ENCODE results near the gene LSM3.

Gene LSM3

DNA sequence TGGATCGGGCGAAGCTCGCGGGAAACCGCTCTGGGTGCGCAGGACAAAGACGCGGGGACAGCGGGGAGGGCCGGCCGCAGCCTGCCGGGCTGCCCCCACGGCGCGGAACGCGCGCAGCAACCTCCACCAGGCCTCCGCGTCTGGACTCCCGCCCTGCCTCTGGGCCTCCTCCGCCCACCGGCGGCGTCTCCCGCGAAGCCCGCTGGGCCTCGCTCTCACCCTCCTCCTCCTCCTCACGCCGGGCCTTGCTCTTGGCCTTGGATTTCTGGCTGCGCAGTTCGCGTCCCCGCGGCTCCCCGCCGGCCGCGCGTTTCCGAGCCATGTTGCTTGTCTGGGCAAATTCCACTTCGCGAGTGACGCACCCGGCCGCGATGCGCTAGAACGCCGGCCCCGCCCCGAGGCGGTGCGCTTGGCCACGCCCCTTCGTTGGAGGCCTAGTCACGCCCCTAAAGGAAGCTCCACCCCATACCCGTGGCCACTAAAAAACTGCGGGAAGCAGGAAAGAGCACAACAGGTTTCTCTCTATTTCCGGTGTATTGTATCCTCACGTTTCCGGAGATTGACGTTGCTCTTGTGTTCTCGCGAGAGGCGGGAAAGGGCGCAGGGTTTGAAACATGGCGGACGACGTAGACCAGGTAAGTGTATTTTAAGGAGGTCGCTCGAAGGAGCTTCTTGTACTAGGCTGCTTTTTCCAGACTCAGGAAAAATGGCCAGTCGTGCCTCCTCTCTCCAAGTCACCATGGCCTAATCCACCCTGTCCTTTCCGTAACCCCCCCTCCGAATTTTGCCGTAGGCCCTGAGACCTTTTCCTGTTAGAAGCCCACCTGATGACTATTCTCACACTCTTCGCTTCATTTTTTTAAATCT lies at the start of gene LSM3, which contains the start of gene XPC:
Gene LSM3, plus strand, starts transcription at position 571 of the 867 bp plus-strand sequence. Its CDS starts 44 bp downstream, at position 615.
Gene XPC, minus strand, starts transcription at position 355 of the 867 bp plus-strand sequence. Its CDS starts 33 bp downstream, at position 322.
- DNase-seq (ENCODE audit: low read depth, low spot score), result peak; percentile 99

DNA sequence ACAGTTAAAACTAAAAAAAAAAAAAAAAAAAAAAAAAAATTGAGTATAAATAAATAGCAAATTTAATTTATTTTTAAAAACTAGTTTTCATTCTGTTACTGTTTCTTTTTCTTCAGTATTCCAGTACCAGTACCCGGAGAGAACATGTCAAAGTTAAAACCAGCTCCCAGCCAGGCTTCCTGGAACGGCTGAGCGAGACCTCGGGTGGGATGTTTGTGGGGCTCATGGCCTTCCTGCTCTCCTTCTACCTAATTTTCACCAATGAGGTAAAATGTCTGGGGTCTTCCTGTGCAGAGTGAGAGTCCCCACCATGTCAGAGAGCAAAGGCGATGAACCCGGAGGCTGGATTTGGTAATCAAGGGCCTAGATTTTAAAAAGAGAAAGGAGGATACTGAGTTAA lies 49.3 kb upstream of the LSM3 start:
- no peak for DNase-seq (ENCODE audit: low read depth, low spot score)

DNA sequence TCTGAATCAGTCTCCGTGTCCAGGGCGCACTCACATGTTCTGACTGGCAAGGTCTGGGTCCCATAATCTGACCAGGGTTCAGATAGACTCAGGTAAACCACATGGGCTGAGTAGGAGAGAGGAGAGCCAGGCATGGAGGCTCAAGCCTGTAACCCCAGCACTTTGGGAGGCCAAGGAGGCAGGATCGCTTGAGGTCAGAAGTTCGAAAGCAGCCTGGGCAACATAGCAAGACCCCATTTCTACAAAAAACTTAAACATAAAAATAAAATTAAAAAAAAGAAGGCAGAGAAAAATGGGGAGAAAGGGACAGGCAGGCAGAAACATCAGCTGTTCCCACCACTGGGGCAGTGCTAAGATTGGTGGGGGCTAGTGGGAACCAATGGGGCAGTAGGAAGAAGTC lies 48.4 kb upstream of the LSM3 start:
- no peak for DNase-seq (ENCODE audit: low read depth, low spot score)

DNA sequence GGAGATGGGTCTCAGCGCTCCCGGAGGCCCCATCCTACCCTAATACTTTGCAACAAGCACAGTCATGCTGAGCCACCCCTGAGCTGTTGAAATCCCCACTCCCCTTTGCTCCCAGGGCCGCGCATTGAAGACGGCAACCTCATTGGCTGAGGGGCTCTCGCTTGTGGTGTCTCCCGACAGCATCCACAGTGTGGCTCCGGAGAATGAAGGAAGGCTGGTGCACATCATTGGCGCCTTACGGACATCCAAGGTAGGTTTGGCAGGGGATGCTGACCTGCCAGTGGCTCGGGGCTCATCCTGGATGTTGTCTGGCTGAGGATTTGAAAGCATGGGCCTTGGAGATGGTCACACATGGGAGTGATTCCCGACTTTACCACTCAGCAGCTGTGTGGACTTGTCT lies 47.9 kb upstream of the LSM3 start:
- DNase-seq (ENCODE audit: low read depth, low spot score), result no peak

DNA sequence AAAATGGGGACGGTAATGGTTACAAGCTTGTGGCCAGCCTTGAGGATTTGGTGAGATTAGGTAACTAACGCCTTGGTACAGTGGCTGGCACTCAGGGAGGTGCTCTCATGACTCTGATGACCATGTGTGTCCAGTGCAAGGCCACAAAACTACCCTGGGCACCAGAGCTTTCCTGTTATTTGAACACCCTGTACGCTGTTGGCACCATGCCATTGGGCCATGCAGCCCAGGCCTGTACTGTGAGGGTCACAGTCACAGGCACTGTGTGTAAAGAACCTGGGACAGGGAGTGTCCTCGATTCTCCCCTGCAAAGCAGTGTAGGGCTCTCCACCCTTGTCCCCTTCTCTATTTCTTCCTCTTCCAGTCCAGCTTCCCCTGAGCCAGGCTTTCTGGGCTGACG lies 47.5 kb upstream of the LSM3 start:
- no peak for DNase-seq (ENCODE audit: low read depth, low spot score)

DNA sequence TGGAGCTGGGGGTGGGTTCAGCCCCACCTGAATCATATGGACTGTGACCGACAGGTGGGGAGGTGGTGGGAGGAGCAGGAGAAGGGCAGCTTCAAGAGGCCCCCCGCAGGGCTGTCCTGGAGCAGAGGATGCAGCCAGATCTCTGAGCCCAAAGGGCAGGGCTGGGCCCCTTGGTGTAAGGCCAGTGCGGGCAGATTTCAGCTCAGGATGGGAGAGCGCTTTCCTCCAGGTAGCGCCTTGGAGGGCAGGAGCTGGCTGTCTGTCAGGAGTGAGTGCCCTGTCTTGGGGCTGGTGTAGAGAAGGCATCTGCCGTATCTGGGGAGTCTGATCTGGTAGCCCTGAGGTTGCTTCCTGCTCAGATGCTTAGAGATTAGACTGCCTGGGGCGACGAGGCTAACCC lies 46.5 kb upstream of the LSM3 start:
- no peak for DNase-seq (ENCODE audit: low read depth, low spot score)

DNA sequence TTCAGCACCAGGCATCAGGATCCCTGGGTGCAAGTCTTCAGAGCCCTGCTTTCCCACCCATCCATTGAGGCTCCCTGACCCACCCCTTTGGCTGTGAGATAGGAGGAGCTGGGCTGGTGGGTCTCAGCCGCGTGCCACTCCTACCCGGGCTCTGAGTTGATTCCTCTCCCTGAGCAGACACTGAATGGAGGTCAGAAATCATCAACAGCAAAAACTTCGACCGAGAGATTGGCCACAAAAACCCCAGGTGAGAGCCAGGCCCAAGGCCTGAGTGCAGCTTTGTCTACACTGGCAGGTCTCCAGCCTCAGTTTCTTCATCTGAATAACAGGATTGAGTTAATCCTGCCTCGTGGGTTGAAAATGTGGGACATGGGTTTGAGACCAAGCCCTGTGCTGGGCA lies 45.9 kb upstream of the LSM3 start:
- no peak for DNase-seq (ENCODE audit: low read depth, low spot score)

DNA sequence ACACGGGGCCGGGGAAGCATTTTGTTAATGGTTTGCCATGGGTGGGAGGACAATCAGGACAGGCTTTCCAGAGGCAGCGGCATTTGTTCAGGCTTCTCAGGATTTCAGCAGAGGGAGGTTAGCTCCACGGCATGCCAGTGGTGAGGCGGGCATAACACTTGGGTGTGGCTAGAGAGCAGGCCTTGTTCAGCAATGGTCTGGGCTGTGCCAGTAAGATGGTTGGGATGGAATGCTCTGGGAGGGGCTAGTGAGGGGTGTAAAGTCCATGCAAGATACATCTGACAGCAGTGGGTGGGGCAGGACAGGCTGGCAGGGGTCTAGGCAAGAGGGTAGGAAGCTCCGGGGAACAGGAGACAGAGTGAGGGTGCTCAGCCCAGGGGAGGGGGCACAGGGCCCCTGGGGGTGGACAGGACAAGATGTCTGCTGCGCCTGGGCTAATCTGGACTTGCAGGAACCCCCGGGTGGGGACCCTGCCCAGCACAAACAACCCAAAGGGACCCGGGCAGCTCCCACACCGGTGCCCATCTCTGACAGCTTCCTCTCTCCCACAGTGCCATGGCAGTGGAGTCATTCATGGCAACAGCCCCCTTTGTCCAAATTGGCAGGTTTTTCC lies 45.3 kb upstream of the LSM3 start:
- no peak for DNase-seq (ENCODE audit: low read depth, low spot score)

DNA sequence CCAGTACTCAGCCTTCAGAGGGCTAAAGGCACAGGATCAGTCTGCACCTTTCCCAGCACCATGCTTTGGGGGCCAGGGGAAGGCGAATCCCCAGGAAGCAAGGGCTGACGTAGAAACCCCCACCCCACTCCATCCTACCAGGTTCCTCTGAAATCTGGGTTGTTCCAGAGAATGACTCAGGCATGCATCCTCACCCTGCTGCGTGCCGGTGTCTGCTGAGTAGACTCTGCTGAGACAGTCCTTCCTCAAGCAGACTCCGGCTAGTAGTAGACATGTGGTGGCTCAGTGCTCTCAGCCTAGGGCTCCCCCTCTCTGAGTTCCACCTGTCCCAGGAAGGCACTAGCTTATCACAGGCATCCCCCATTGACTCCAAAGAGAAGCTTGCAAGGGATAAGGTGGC lies 44.7 kb upstream of the LSM3 start:
- no peak for DNase-seq (ENCODE audit: low read depth, low spot score)

DNA sequence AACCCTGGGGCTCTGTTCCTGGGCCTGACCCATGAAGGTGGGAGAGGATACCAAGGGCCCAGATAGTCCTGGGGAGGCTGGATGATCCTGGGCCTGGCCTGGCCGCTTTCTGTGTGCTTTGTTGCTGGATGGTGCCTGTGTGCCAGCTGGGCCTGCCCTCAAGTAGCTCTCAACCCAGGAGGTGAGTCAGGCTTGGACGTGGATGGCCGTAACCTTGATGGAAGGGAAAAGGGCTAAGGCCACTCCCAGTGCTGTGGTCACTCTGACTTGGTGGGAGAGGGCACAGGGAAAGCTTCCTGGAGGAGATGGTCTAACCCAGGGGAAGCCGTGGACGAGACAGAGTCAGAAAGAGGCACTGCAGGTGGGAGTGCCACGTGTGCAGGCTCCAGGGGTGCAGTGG lies 44.3 kb upstream of the LSM3 start:
- no peak for DNase-seq (ENCODE audit: low read depth, low spot score)

DNA sequence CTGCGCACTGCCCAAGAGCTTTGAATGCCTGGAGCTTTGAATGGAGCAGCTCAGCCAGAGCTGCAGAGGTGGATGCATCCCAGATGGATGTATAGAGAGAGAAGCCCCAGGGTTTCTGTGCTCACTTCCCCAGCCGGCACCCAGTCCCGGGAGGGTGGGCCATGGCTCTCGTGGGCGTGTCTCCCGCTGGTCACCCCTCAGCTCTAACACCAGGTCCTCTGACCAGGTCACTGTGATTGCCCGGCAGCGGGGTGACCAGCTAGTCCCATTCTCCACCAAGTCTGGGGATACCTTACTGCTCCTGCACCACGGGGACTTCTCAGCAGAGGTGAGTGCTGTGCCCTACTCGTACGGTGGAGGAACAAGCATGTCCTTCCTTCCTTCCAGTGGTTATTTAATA lies 43.0 kb upstream of the LSM3 start:
- DNase-seq (ENCODE audit: low read depth, low spot score), result no peak

DNA sequence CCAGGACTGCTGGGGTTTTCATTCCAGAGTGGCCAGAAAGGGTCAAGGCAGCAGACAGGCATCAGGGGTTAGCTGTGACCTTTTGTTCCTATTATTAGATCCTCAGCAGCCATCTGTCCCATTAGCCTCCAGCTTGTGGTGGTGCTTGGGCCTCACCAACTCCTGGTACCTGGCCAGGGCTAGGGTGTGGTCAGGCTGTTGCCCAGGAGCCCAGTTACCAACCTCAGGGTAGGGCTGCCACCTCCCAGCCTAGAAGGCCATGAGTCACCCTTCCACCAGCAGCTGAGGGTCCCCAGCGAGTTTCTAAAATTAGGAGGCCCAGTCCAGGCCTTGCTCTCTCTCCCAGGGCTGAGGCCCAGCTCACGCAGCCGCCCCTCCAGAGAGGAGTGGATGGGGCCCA lies 41.6 kb upstream of the LSM3 start:
- no peak for DNase-seq (ENCODE audit: low read depth, low spot score)

DNA sequence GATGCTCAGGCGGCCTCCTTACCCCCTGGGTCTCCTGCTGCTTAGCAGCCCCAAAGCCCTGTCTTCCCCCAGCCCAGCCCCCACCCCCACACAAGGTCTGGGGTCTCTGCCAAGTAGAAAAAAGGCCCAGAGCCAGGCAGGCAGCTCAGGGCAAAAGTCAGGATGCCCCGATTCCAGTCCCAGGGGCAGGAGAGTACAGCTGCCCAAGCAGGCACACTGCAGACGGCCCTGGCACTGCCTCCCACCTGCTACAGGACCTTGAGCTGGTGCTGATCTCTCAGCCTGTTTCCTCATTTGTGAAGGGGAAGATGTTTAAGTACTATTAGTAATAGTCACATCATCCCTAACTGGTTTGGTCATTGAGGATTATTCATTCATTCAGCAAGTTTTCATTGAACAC lies 41.2 kb upstream of the LSM3 start:
- DNase-seq (ENCODE audit: low read depth, low spot score), result no peak

DNA sequence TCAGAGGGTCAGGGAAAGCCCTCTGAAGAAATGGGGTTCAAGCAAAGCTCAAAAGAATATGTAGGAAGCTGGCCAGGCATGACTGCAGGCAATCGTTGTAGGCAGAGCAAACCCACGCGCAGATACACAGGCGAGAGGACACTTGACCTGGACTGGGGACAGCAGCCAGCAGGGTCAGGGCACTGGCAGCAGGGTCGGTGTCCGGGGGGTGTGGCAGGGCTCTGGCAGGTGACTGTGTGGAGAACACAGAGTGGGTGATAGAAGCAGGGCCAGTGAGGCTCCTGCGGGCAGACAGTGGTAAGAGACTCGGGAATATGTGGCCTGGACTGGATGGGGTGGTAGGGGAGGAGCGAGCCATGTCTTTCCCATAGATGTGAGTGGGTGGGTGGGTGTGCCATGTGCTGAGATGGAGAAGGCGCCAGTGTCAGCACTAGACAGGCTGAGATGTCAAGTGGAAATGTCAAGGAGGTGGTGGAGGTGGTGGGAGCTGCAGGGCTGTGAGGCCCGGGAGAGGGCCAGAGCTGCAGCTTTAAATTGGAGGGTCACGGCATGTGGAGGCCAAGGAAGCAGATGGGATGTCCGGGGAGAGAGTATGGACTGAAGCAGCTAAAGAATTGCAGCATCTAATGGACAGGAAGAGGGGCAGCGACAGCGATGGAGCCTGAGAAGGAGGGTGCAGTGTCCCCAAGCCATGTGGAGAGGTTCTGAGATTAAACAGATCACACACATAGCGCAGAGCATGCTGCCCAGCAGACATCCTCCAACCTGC lies 40.3 kb upstream of the LSM3 start:
- DNase-seq (ENCODE audit: low read depth, low spot score), result no peak

DNA sequence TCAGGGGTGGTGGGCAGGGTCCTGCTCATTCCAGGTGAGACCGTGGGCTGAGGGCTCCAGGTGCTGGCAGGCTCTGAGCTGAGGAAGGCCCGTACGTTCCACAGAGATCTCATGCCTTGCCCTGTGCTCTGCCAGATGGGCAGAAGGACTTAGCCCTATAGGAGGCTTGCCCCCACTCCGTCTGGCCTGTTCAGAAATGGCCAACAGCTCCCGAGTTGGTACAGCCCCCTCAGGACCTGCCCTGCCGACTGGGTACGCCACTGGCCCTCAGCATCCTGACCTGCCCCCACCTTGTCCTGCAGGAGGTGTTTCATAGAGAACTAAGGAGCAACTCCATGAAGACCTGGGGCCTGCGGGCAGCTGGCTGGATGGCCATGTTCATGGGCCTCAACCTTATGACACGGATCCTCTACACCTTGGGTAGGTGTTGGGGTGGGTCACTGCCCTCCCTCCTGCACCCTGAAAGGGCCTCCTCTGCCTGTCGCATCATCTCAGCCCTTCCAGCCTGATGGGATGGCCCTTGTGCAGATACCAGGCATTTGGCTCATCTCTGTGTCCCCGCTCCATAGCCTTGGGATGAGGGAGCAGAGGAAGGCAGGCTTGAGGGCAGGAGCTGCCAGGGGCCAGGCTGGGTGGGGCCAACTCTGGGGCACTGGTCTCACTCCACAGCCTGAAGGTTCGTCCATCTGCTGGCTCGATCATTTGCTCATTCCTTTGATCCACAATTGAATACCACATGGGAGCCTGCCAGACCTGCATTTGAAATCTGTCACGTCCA lies 39.5 kb upstream of the LSM3 start:
- DNase-seq (ENCODE audit: low read depth, low spot score), result no peak

DNA sequence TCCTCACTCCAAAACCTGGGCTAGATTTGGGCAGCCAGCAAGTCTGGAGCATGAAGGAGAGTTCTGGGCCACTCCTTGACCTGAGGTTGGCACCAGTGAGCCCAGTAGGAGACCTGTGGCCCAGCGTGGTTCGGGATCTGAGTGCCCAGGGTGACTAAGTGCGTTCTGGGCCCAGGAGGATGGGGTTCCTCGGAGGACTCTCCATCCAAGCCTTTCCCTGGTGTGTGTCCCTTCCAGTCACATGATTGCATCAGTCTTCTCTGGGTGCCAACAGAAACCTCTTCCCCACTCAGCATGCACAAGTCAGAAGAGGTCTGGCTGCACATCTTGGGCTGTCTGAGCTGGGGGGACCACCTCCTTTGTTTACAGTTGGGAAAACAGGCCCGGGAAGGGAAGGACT lies 38.8 kb upstream of the LSM3 start:
- DNase-seq (ENCODE audit: low read depth, low spot score), result no peak

DNA sequence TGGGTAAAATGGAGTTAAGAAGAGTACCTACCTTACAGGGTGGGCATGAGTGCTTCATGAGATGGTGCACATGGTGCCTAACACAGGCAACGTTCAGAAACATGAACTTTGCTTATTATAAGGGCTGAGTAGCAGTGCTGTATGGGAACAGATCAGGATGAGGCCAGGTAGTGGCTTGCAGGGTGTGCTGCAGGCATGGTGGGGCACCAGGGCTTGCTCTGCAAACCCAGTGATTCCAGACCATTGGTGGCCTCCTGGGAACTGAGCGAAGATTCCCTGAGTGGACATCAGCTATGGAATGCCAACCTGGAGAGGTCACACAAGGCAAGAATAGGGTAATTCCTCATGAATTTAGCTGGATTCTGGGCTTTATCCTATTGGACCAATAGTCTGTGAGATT lies 37.9 kb upstream of the LSM3 start:
- DNase-seq (ENCODE audit: low read depth, low spot score), result no peak

DNA sequence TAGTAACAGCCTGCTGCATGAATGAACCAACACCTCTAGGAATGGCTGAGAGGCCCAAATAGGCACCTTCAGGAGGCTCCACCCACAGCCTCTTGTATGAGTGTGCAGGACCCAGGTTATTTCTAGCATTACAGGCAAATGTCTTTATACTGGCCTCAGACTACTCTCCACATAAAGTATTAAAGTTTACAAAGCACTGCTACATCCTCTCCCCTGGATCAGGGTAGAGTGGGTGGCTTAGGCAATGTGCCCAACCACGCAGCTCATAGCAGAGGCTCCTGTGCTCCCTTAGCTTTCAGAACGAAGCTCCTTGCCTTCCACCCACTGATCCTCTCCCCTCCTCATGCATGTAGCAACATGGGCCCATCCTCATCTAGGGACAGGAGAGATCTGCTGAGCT lies 37.5 kb upstream of the LSM3 start:
- no peak for DNase-seq (ENCODE audit: low read depth, low spot score)

DNA sequence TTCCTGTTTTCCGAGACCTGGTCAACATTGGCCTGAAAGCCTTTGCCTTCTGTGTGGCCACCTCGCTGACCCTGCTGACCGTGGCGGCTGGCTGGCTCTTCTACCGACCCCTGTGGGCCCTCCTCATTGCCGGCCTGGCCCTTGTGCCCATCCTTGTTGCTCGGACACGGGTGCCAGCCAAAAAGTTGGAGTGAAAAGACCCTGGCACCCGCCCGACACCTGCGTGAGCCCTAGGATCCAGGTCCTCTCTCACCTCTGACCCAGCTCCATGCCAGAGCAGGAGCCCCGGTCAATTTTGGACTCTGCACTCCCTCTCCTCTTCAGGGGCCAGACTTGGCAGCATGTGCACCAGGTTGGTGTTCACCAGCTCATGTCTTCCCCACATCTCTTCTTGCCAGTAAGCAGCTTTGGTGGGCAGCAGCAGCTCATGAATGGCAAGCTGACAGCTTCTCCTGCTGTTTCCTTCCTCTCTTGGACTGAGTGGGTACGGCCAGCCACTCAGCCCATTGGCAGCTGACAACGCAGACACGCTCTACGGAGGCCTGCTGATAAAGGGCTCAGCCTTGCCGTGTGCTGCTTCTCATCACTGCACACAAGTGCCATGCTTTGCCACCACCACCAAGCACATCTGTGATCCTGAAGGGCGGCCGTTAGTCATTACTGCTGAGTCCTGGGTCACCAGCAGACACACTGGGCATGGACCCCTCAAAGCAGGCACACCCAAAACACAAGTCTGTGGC lies 36.8 kb upstream of the LSM3 start:
- DNase-seq (ENCODE audit: low read depth, low spot score), result no peak

DNA sequence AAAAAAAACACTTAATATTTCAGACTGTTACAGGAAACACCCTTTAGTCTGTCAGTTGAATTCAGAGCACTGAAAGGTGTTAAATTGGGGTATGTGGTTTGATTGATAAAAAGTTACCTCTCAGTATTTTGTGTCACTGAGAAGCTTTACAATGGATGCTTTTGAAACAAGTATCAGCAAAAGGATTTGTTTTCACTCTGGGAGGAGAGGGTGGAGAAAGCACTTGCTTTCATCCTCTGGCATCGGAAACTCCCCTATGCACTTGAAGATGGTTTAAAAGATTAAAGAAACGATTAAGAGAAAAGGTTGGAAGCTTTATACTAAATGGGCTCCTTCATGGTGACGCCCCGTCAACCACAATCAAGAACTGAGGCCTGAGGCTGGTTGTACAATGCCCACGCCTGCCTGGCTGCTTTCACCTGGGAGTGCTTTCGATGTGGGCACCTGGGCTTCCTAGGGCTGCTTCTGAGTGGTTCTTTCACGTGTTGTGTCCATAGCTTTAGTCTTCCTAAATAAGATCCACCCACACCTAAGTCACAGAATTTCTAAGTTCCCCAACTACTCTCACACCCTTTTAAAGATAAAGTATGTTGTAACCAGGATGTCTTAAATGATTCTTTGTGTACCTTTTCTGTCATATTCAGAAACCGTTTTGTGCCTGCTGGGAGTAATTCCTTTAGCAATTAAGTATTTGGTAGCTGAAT lies 35.9 kb upstream of the LSM3 start:
- DNase-seq (ENCODE audit: low read depth, low spot score), result no peak

All from ELF-1 (cell line).